ENCODE measurements around the gene DIRAS3.
A peak's percentile ranks its signal among the peaks of the same experiment; 100 is the strongest.
"Not testable (repeated sequence)": the region's sequence is repeated elsewhere in the genome, so short reads cannot be mapped to it uniquely, and the experiment has no call there.

Gene DIRAS3

GRCh38 chr1:68049941-68050878, at the start of gene DIRAS3:
Gene DIRAS3 (minus strand): TSS chr1:68050627. CDS start chr1:68047297, 3,330 bp downstream.
- peak; percentile 80 for DNase-seq (ENCODE audit: low read depth)
- no peaks in the 10 kb centered on the region for H3K9me3 ChIP-seq (ENCODE audit: control insufficient read depth, low read length)
- H3K27me3 ChIP-seq (replicated peaks; ENCODE audit: control insufficient read depth, insufficient read depth, low read length): no peaks in the 10 kb centered on the region
- H3K36me3 ChIP-seq (ENCODE audit: control insufficient read depth, insufficient read depth, low read length, severe bottlenecking): no peaks in the 10 kb centered on the region
- peaks cover 4% of the 10 kb centered on the region for H3K4me1 ChIP-seq (ENCODE audit: control insufficient read depth, insufficient read depth, low read length)
- H3K9ac ChIP-seq (ENCODE audit: low read length): peak within 1 kb of the TSS; percentile 75
- peak within 1 kb of the TSS; percentile 82 for H3K4me3 ChIP-seq (ENCODE audit: low read length)

- Histone ChIP-seq H3K4me3 (ENCODE audit: low read length) (no peak overlapping the region), H3K9me3 (ENCODE audit: control insufficient read depth, low read length) (no peaks in the 10 kb centered on the region), H3K4me1 (ENCODE audit: control insufficient read depth, insufficient read depth, low read length) (no peaks in the 10 kb centered on the region), H3K27me3 (replicated peaks; ENCODE audit: control insufficient read depth, insufficient read depth, low read length) (no peaks in the 10 kb centered on the region), H3K36me3 (ENCODE audit: control insufficient read depth, insufficient read depth, low read length, severe bottlenecking) (no peaks in the 10 kb centered on the region), H3K9ac (ENCODE audit: low read length) (no peak overlapping the region)
- DNase-seq (ENCODE audit: low read depth): no peak
Observed at GRCh38 chr1:68093737-68094136, 43.3 kb upstream of the DIRAS3 start.

- H3K4me3 ChIP-seq (ENCODE audit: low read length): no peak overlapping the region
- H3K27me3 ChIP-seq (replicated peaks; ENCODE audit: control insufficient read depth, insufficient read depth, low read length): no peaks in the 10 kb centered on the region
- no peaks in the 10 kb centered on the region for H3K9me3 ChIP-seq (ENCODE audit: control insufficient read depth, low read length)
- no peaks in the 10 kb centered on the region for H3K36me3 ChIP-seq (ENCODE audit: control insufficient read depth, insufficient read depth, low read length, severe bottlenecking)
- no peak overlapping the region for H3K9ac ChIP-seq (ENCODE audit: low read length)
- DNase-seq (ENCODE audit: low read depth): no peak
- no peaks in the 10 kb centered on the region for H3K4me1 ChIP-seq (ENCODE audit: control insufficient read depth, insufficient read depth, low read length)
Observed at GRCh38 chr1:68087184-68087583, 36.8 kb upstream of the DIRAS3 start.

- DNase-seq (ENCODE audit: low read depth): no peak
- Histone ChIP-seq H3K9ac (ENCODE audit: low read length) (no peak overlapping the region), H3K4me3 (ENCODE audit: low read length) (no peak overlapping the region), H3K36me3 (ENCODE audit: control insufficient read depth, insufficient read depth, low read length, severe bottlenecking) (no peaks in the 10 kb centered on the region), H3K27me3 (replicated peaks; ENCODE audit: control insufficient read depth, insufficient read depth, low read length) (no peaks in the 10 kb centered on the region), H3K4me1 (ENCODE audit: control insufficient read depth, insufficient read depth, low read length) (no peaks in the 10 kb centered on the region), H3K9me3 (ENCODE audit: control insufficient read depth, low read length) (no peaks in the 10 kb centered on the region)
Observed at GRCh38 chr1:68085752-68086151, 35.3 kb upstream of the DIRAS3 start.

- Histone ChIP-seq H3K36me3 (ENCODE audit: control insufficient read depth, insufficient read depth, low read length, severe bottlenecking) (no peaks in the 10 kb centered on the region), H3K9me3 (ENCODE audit: control insufficient read depth, low read length) (no peaks in the 10 kb centered on the region), H3K4me3 (ENCODE audit: low read length) (no peak overlapping the region), H3K4me1 (ENCODE audit: control insufficient read depth, insufficient read depth, low read length) (no peaks in the 10 kb centered on the region), H3K9ac (ENCODE audit: low read length) (no peak overlapping the region), H3K27me3 (replicated peaks; ENCODE audit: control insufficient read depth, insufficient read depth, low read length) (no peaks in the 10 kb centered on the region)
- no peak for DNase-seq (ENCODE audit: low read depth)
Observed at GRCh38 chr1:68083686-68084085, 33.3 kb upstream of the DIRAS3 start.

GRCh38 chr1:68081775-68082283, 31.4 kb upstream of the DIRAS3 start:
- no peak for DNase-seq (ENCODE audit: low read depth)
- no peak overlapping the region for H3K9ac ChIP-seq (ENCODE audit: low read length)
- no peaks in the 10 kb centered on the region for H3K36me3 ChIP-seq (ENCODE audit: control insufficient read depth, insufficient read depth, low read length, severe bottlenecking)
- no peaks in the 10 kb centered on the region for H3K9me3 ChIP-seq (ENCODE audit: control insufficient read depth, low read length)
- no peaks in the 10 kb centered on the region for H3K27me3 ChIP-seq (replicated peaks; ENCODE audit: control insufficient read depth, insufficient read depth, low read length)
- H3K4me3 ChIP-seq (ENCODE audit: low read length): no peak overlapping the region
- H3K4me1 ChIP-seq (ENCODE audit: control insufficient read depth, insufficient read depth, low read length): no peaks in the 10 kb centered on the region

GRCh38 chr1:68078647-68079046, 28.2 kb upstream of the DIRAS3 start:
- H3K4me1 ChIP-seq (ENCODE audit: control insufficient read depth, insufficient read depth, low read length): no peaks in the 10 kb centered on the region
- H3K9ac ChIP-seq (ENCODE audit: low read length): no peak overlapping the region
- DNase-seq (ENCODE audit: low read depth): no peak
- no peaks in the 10 kb centered on the region for H3K36me3 ChIP-seq (ENCODE audit: control insufficient read depth, insufficient read depth, low read length, severe bottlenecking)
- peaks cover 4% of the 10 kb centered on the region for H3K9me3 ChIP-seq (ENCODE audit: control insufficient read depth, low read length)
- H3K27me3 ChIP-seq (replicated peaks; ENCODE audit: control insufficient read depth, insufficient read depth, low read length): no peaks in the 10 kb centered on the region
- H3K4me3 ChIP-seq (ENCODE audit: low read length): no peak overlapping the region

- Histone ChIP-seq H3K36me3 (ENCODE audit: control insufficient read depth, insufficient read depth, low read length, severe bottlenecking) (no peaks in the 10 kb centered on the region), H3K9ac (ENCODE audit: low read length) (no peak overlapping the region), H3K27me3 (replicated peaks; ENCODE audit: control insufficient read depth, insufficient read depth, low read length) (no peaks in the 10 kb centered on the region), H3K9me3 (ENCODE audit: control insufficient read depth, low read length) (peaks cover 4% of the 10 kb centered on the region), H3K4me1 (ENCODE audit: control insufficient read depth, insufficient read depth, low read length) (no peaks in the 10 kb centered on the region), H3K4me3 (ENCODE audit: low read length) (no peak overlapping the region)
- no peak for DNase-seq (ENCODE audit: low read depth)
Observed at GRCh38 chr1:68074472-68074871, 24.0 kb upstream of the DIRAS3 start.

- H3K9ac ChIP-seq (ENCODE audit: low read length): no peak overlapping the region
Observed at GRCh38 chr1:68065766-68066165, 15.3 kb upstream of the DIRAS3 start.

GRCh38 chr1:68058053-68058452, 7.6 kb upstream of the DIRAS3 start:
- H3K36me3 ChIP-seq (ENCODE audit: control insufficient read depth, insufficient read depth, low read length, severe bottlenecking); DNase-seq (ENCODE audit: low read depth); H3K9me3 ChIP-seq (ENCODE audit: control insufficient read depth, low read length); H3K9ac ChIP-seq (ENCODE audit: low read length); H3K27me3 ChIP-seq (replicated peaks; ENCODE audit: control insufficient read depth, insufficient read depth, low read length); H3K4me1 ChIP-seq (ENCODE audit: control insufficient read depth, insufficient read depth, low read length); H3K4me3 ChIP-seq (ENCODE audit: low read length): not testable (repeated sequence)

More at GRCh38 chr1:68065766-68066165, 15.3 kb upstream of the DIRAS3 start:
- Histone ChIP-seq H3K27me3 (replicated peaks; ENCODE audit: control insufficient read depth, insufficient read depth, low read length) (no peaks in the 10 kb centered on the region), H3K36me3 (ENCODE audit: control insufficient read depth, insufficient read depth, low read length, severe bottlenecking) (no peaks in the 10 kb centered on the region), H3K4me1 (ENCODE audit: control insufficient read depth, insufficient read depth, low read length) (no peaks in the 10 kb centered on the region), H3K4me3 (ENCODE audit: low read length) (no peak overlapping the region), H3K9me3 (ENCODE audit: control insufficient read depth, low read length) (peaks cover 9% of the 10 kb centered on the region)
- no peak for DNase-seq (ENCODE audit: low read depth)

GRCh38 chr1:68057564-68057963, 7.1 kb upstream of the DIRAS3 start:
- no peak overlapping the region for H3K4me3 ChIP-seq (ENCODE audit: low read length)
- H3K27me3 ChIP-seq (replicated peaks; ENCODE audit: control insufficient read depth, insufficient read depth, low read length): no peaks in the 10 kb centered on the region
- H3K9ac ChIP-seq (ENCODE audit: low read length): no peak overlapping the region
- no peak for DNase-seq (ENCODE audit: low read depth)
- no peaks in the 10 kb centered on the region for H3K36me3 ChIP-seq (ENCODE audit: control insufficient read depth, insufficient read depth, low read length, severe bottlenecking)
- no peaks in the 10 kb centered on the region for H3K4me1 ChIP-seq (ENCODE audit: control insufficient read depth, insufficient read depth, low read length)
- peaks cover 4% of the 10 kb centered on the region for H3K9me3 ChIP-seq (ENCODE audit: control insufficient read depth, low read length)
